Measurements from ENCODE around the gene PTGDR2. TPM values are rescaled to one million over a fixed set of nuclear protein-coding genes. Genes with fewer than 3 reads are reported as not detected.

The PTGDR2 gene
- total RNA-seq, 2 experiments from 2014 or later, result 0.19 TPM; not detected in 1

DNA sequence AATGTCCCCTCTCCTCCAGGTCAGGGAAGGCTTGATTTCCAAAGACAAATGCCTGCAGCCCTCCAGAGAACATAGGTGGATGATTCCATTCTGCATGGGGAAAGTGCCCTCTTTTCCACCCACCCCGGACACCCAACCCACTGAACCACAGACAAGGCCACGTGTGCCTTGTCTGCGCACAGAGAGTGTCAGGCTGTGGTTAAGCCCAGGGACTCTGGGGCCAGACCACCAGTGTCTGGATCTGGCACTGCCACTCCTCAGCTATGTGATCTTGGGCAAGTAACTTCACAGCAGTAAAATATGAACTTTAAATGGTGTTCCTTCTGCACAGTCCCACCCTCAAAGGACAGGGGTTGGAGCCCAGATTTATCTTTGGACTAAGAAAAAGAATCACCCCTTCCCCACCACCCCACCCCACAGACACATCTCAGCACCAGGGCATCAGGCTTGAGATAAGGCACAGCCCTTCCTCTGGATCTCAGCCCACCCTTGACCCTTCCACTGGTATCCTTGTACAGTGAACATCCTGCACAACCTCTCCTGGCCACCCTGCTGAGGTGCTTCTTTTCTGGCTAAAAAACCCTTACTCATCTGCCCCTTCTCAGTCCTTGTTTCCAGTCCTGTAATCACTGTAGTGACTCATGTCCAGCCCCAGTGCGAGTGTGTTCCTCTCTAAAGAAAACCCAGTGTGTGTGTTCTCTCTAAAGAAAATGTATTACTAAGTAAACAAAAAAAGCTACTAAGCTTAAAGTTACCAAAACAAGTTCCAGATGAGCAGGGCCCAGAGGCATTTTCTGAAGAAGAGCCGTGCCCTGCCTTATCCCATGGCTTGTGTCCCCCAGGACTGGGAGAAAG lies 1.9 kb upstream of the PTGDR2 start:
- H3K36me3 ChIP-seq (ENCODE audit: insufficient read depth, low read length), result 0 out of 2 replicates have a peak, but pooled peaks cover 11% of the 10 kb centered on the region
- DNase-seq (ENCODE audit: low spot score), result no peak
- TF ChIP-seq, protein P1, sequence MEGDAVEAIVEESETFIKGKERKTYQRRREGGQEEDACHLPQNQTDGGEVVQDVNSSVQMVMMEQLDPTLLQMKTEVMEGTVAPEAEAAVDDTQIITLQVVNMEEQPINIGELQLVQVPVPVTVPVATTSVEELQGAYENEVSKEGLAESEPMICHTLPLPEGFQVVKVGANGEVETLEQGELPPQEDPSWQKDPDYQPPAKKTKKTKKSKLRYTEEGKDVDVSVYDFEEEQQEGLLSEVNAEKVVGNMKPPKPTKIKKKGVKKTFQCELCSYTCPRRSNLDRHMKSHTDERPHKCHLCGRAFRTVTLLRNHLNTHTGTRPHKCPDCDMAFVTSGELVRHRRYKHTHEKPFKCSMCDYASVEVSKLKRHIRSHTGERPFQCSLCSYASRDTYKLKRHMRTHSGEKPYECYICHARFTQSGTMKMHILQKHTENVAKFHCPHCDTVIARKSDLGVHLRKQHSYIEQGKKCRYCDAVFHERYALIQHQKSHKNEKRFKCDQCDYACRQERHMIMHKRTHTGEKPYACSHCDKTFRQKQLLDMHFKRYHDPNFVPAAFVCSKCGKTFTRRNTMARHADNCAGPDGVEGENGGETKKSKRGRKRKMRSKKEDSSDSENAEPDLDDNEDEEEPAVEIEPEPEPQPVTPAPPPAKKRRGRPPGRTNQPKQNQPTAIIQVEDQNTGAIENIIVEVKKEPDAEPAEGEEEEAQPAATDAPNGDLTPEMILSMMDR (conservative IDR thresholded peaks at IDR 0.05; ENCODE audit: low read length), result no peak
- TF ChIP-seq EZH2phosphoT487 (IDR thresholded peaks at IDR 0.05; ENCODE audit: borderline replicate concordance, low read depth, low read length), result no peak
- H2AFZ ChIP-seq (ENCODE audit: low read length), result no peak overlapping the region
- peaks cover 10% of the 10 kb centered on the region for H3K4me1 ChIP-seq (ENCODE audit: insufficient read depth, low read length, poor library complexity, severe bottlenecking)
- BruUV-seq (replicated peaks), result no TSS peak
- no peak overlapping the region for H3K4me2 ChIP-seq (ENCODE audit: low read length)
- H3K9me2 ChIP-seq (ENCODE audit: insufficient read depth, low read length), result no peaks in the 10 kb centered on the region
- no peaks in the 10 kb centered on the region for H3K9me3 ChIP-seq (ENCODE audit: low read length)
- no peaks in the 10 kb centered on the region for H4K20me1 ChIP-seq (ENCODE audit: insufficient read depth, low read length)
- ChIA-PET POLR2A (no interaction called here), CTCF (ENCODE audit: unreplicated experiment) (no interaction called here)
- no peak overlapping the region for H3K4me3 ChIP-seq (ENCODE audit: low read depth, low read length, poor library complexity, severe bottlenecking)
- intact Hi-C loops (cut with micrococcal nuclease; ENCODE audit: unreplicated experiment), result no loop called here
- H3K79me2 ChIP-seq (ENCODE audit: insufficient read depth, low read depth, low read length), result no peaks in the 10 kb centered on the region
- H3K27ac ChIP-seq (ENCODE audit: low read depth, low read length, poor library complexity, severe bottlenecking), result no peak overlapping the region

DNA sequence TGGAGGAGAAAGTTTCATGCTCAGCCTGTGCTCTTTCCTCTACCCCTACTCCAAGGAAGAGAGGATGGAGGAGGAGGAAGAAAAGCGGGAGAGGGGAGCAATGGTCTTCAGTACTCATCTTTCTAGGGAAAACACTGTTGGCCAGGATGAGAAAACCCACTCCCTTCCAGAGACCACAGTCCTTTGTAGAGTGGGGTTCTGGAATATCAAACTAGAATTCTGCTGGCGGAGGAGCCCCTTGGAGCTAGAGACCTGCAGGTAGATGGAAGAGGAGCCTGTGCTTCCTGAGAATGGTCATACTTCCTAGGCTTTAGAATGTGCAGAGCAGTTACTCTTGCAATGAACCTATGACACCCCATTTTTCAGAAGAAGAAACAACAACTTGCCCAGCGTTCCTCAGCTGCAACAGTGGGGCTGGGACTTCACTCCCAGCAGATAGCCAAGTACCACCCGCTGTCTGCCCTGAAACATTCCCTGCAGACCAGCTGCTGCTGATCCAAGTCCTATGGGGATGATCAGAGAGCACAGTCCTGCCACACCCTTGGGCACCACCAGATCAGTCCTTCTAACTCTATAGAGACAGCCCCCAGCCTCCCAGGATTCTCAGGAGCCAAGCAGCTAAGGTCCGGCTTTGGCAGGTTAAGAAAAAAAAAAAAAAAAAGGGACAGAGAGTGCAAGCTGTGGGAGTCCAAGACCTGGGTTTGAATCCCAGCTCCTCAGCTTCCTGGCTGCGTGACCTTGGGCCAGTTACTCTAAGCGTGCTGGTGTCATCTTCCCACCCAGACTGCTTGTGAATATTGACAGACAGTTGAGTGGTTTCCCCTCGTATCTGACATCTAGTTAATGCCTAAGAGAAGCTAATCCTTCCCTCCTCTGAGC lies 664 bp downstream of the PTGDR2 start:
- peaks cover 10% of the 10 kb centered on the region for H3K4me1 ChIP-seq (ENCODE audit: insufficient read depth, low read length, poor library complexity, severe bottlenecking)
- H2AFZ ChIP-seq (ENCODE audit: low read length), result no peak overlapping the region
- no peaks in the 10 kb centered on the region for H3K9me3 ChIP-seq (ENCODE audit: low read length)
- no peak for DNase-seq (ENCODE audit: low spot score)
- ChIA-PET CTCF (ENCODE audit: unreplicated experiment) (interaction anchor here (0.6 kb wide), 1 partner anchor 33 kb away, joined by 6 read pairs; no protein-coding TSS in a partner anchor), POLR2A (no interaction called here)
- no peak overlapping the region for H3K27ac ChIP-seq (ENCODE audit: low read depth, low read length, poor library complexity, severe bottlenecking)
- no TSS peak for BruUV-seq (replicated peaks)
- no peaks in the 10 kb centered on the region for H3K9me2 ChIP-seq (ENCODE audit: insufficient read depth, low read length)
- H3K36me3 ChIP-seq (ENCODE audit: insufficient read depth, low read length), result peaks cover 34% of the 10 kb centered on the region
- no peak overlapping the region for H3K4me3 ChIP-seq (ENCODE audit: low read depth, low read length, poor library complexity, severe bottlenecking)
- no peak for TF ChIP-seq EZH2phosphoT487 (IDR thresholded peaks at IDR 0.05; ENCODE audit: borderline replicate concordance, low read depth, low read length)
- TF ChIP-seq, protein P1 (conservative IDR thresholded peaks at IDR 0.05; ENCODE audit: low read length), result no peak
- H4K20me1 ChIP-seq (ENCODE audit: insufficient read depth, low read length), result no peaks in the 10 kb centered on the region
- no peak overlapping the region for H3K4me2 ChIP-seq (ENCODE audit: low read length)
- H3K79me2 ChIP-seq (ENCODE audit: insufficient read depth, low read depth, low read length), result no peaks in the 10 kb centered on the region
- intact Hi-C loops (cut with micrococcal nuclease; ENCODE audit: unreplicated experiment), result no loop called here
